ENCODE results near the gene LTBP1.
"Not testable (repeated sequence)": the region's sequence is repeated elsewhere in the genome, so short reads cannot be mapped to it uniquely, and the experiment has no call there.

The LTBP1 gene

GRCh38 chr2:33354981-33355380, 408.2 kb downstream of the LTBP1 start:
- no peaks in the 10 kb centered on the region for H3K36me3 Mint-ChIP-seq (ENCODE audit: low read depth)
- peaks cover 19% of the 10 kb centered on the region for H3K9me3 Mint-ChIP-seq
- no peaks in the 10 kb centered on the region for H3K4me1 Mint-ChIP-seq (ENCODE audit: low read depth)
- no peak overlapping the region for H3K4me3 Mint-ChIP-seq
- no peak overlapping the region for H3K27ac Mint-ChIP-seq
- H3K27me3 Mint-ChIP-seq = no peaks in the 10 kb centered on the region
- intact Hi-C loops (cut with micrococcal nuclease) = no loop called here

GRCh38 chr2:33358878-33359277, 412.1 kb downstream of the LTBP1 start:
- Mint-ChIP-seq H3K36me3 (ENCODE audit: low read depth) (no peaks in the 10 kb centered on the region), H3K27me3 (no peaks in the 10 kb centered on the region), H3K4me1 (ENCODE audit: low read depth) (no peaks in the 10 kb centered on the region), H3K9me3 (peaks cover 19% of the 10 kb centered on the region), H3K4me3 (no peak overlapping the region), H3K27ac (no peak overlapping the region)
- intact Hi-C loops (cut with micrococcal nuclease) = no loop called here

GRCh38 chr2:33363325-33364298, 416.9 kb downstream of the LTBP1 start:
- no peaks in the 10 kb centered on the region for H3K9me3 Mint-ChIP-seq
- no peak overlapping the region for H3K4me3 Mint-ChIP-seq
- H3K4me1 Mint-ChIP-seq (ENCODE audit: low read depth) = no peaks in the 10 kb centered on the region
- intact Hi-C loops (cut with micrococcal nuclease) = no loop called here
- H3K27me3 Mint-ChIP-seq = peaks cover 2% of the 10 kb centered on the region
- H3K36me3 Mint-ChIP-seq (ENCODE audit: low read depth) = no peaks in the 10 kb centered on the region
- no peak overlapping the region for H3K27ac Mint-ChIP-seq

GRCh38 chr2:33365264-33365970, 418.7 kb downstream of the LTBP1 start:
- intact Hi-C loops (cut with micrococcal nuclease) = no loop called here
- Mint-ChIP-seq H3K4me3 (no peak overlapping the region), H3K9me3 (no peaks in the 10 kb centered on the region), H3K36me3 (ENCODE audit: low read depth) (no peaks in the 10 kb centered on the region), H3K27me3 (peaks cover 2% of the 10 kb centered on the region), H3K27ac (no peak overlapping the region), H3K4me1 (ENCODE audit: low read depth) (no peaks in the 10 kb centered on the region)

- H3K36me3 Mint-ChIP-seq (ENCODE audit: low read depth) = no peaks in the 10 kb centered on the region
Observed at GRCh38 chr2:33366473-33366872, 419.7 kb downstream of the LTBP1 start.

GRCh38 chr2:33368524-33368923, 421.8 kb downstream of the LTBP1 start:
- H3K4me3 Mint-ChIP-seq; H3K27me3 Mint-ChIP-seq; H3K4me1 Mint-ChIP-seq (ENCODE audit: low read depth); H3K9me3 Mint-ChIP-seq; H3K27ac Mint-ChIP-seq; intact Hi-C loops (cut with micrococcal nuclease); H3K36me3 Mint-ChIP-seq (ENCODE audit: low read depth): not testable (repeated sequence)

More at GRCh38 chr2:33366473-33366872, 419.7 kb downstream of the LTBP1 start:
- Mint-ChIP-seq H3K9me3 (no peaks in the 10 kb centered on the region), H3K27me3 (peaks cover 2% of the 10 kb centered on the region), H3K27ac (no peak overlapping the region), H3K4me1 (ENCODE audit: low read depth) (no peaks in the 10 kb centered on the region), H3K4me3 (no peak overlapping the region)
- intact Hi-C loops (cut with micrococcal nuclease) = no loop called here

GRCh38 chr2:33369191-33369590, 422.4 kb downstream of the LTBP1 start:
- Mint-ChIP-seq H3K27me3 (peaks cover 2% of the 10 kb centered on the region), H3K4me3 (no peak overlapping the region), H3K36me3 (ENCODE audit: low read depth) (no peaks in the 10 kb centered on the region), H3K9me3 (no peaks in the 10 kb centered on the region), H3K4me1 (ENCODE audit: low read depth) (no peaks in the 10 kb centered on the region), H3K27ac (no peak overlapping the region)
- intact Hi-C loops (cut with micrococcal nuclease) = no loop called here

GRCh38 chr2:33370636-33371265, 424.0 kb downstream of the LTBP1 start:
- Mint-ChIP-seq H3K4me3 (no peak overlapping the region), H3K36me3 (ENCODE audit: low read depth) (no peaks in the 10 kb centered on the region), H3K4me1 (ENCODE audit: low read depth) (no peaks in the 10 kb centered on the region), H3K27ac (no peak overlapping the region), H3K9me3 (no peaks in the 10 kb centered on the region), H3K27me3 (peaks cover 2% of the 10 kb centered on the region)
- intact Hi-C loops (cut with micrococcal nuclease) = loop anchor here (5.0 to 10.0 kb wide), 2 partner anchors 598 to 816 kb away; no protein-coding TSS in a partner anchor

GRCh38 chr2:33371304-33372090, 424.7 kb downstream of the LTBP1 start:
- intact Hi-C loops (cut with micrococcal nuclease) = loop anchor here (5.0 to 10.0 kb wide), 2 partner anchors 599 to 817 kb away; no protein-coding TSS in a partner anchor
- no peaks in the 10 kb centered on the region for H3K36me3 Mint-ChIP-seq (ENCODE audit: low read depth)
- no peak overlapping the region for H3K4me3 Mint-ChIP-seq
- no peak overlapping the region for H3K27ac Mint-ChIP-seq
- H3K27me3 Mint-ChIP-seq = peaks cover under 1% of the 10 kb centered on the region
- no peaks in the 10 kb centered on the region for H3K4me1 Mint-ChIP-seq (ENCODE audit: low read depth)
- H3K9me3 Mint-ChIP-seq = no peaks in the 10 kb centered on the region

- Mint-ChIP-seq H3K27me3 (no peaks in the 10 kb centered on the region), H3K36me3 (ENCODE audit: low read depth) (no peaks in the 10 kb centered on the region), H3K4me3 (no peak overlapping the region), H3K4me1 (ENCODE audit: low read depth) (no peaks in the 10 kb centered on the region), H3K27ac (no peak overlapping the region), H3K9me3 (no peaks in the 10 kb centered on the region)
- intact Hi-C loops (cut with micrococcal nuclease) = loop anchor here (5.0 to 10.0 kb wide), 2 partner anchors 601 to 818 kb away; no protein-coding TSS in a partner anchor
Observed at GRCh38 chr2:33372940-33373553, 426.3 kb downstream of the LTBP1 start.

- Mint-ChIP-seq H3K27ac (no peak overlapping the region), H3K4me3 (no peak overlapping the region)
Observed at GRCh38 chr2:33373986-33374385, 427.2 kb downstream of the LTBP1 start.

GRCh38 chr2:33375054-33375453, 428.3 kb downstream of the LTBP1 start:
- intact Hi-C loops (cut with micrococcal nuclease) = loop anchor here (10.0 kb wide), 1 partner anchor 820 kb away; no protein-coding TSS in a partner anchor
- no peak overlapping the region for H3K4me3 Mint-ChIP-seq

More at GRCh38 chr2:33373986-33374385, 427.2 kb downstream of the LTBP1 start:
- Mint-ChIP-seq H3K36me3 (ENCODE audit: low read depth) (no peaks in the 10 kb centered on the region), H3K9me3 (no peaks in the 10 kb centered on the region), H3K4me1 (ENCODE audit: low read depth) (no peaks in the 10 kb centered on the region), H3K27me3 (no peaks in the 10 kb centered on the region)
- intact Hi-C loops (cut with micrococcal nuclease) = loop anchor here (5.0 to 10.0 kb wide), 2 partner anchors 602 to 819 kb away; no protein-coding TSS in a partner anchor

GRCh38 chr2:33377048-33377447, 430.3 kb downstream of the LTBP1 start:
- H3K4me1 Mint-ChIP-seq (ENCODE audit: low read depth) = no peaks in the 10 kb centered on the region
- no peaks in the 10 kb centered on the region for H3K9me3 Mint-ChIP-seq
- no peak overlapping the region for H3K4me3 Mint-ChIP-seq
- H3K27me3 Mint-ChIP-seq = no peaks in the 10 kb centered on the region
- intact Hi-C loops (cut with micrococcal nuclease) = loop anchor here (10.0 kb wide), 1 partner anchor 822 kb away; no protein-coding TSS in a partner anchor
- H3K27ac Mint-ChIP-seq = no peak overlapping the region
- no peaks in the 10 kb centered on the region for H3K36me3 Mint-ChIP-seq (ENCODE audit: low read depth)

More at GRCh38 chr2:33375054-33375453, 428.3 kb downstream of the LTBP1 start:
- Mint-ChIP-seq H3K27me3 (no peaks in the 10 kb centered on the region), H3K36me3 (ENCODE audit: low read depth) (no peaks in the 10 kb centered on the region), H3K9me3 (no peaks in the 10 kb centered on the region), H3K4me1 (ENCODE audit: low read depth) (no peaks in the 10 kb centered on the region), H3K27ac (no peak overlapping the region)

Data from dendritic cell treated with granulocyte-macrophage colony-stimulating factor and Interleukin-4, amounts not matched to agents 40 ng/mL and 50 ng/mL, for 4 days (primary cell).